ENCODE data around the gene RFFL.

- TF ChIP-seq POLR2A (IDR thresholded peaks at IDR 0.05; ENCODE audit: low read depth, low read length) (no peak), CTCF (conservative IDR thresholded peaks at IDR 0.05; ENCODE audit: low read depth, low read length) (no peak), MXI1 (IDR thresholded peaks at IDR 0.05; ENCODE audit: borderline replicate concordance, low read depth, low read length) (no peak), RAD21 (IDR thresholded peaks at IDR 0.05; ENCODE audit: low read length) (no peak), SMC3 (IDR thresholded peaks at IDR 0.05; ENCODE audit: low read depth, low read length) (no peak), MAZ (IDR thresholded peaks at IDR 0.05; ENCODE audit: borderline replicate concordance, low read depth, low read length) (no peak), USF2 (IDR thresholded peaks at IDR 0.05; ENCODE audit: low read depth, low read length) (no peak), CEBPB (IDR thresholded peaks at IDR 0.05; ENCODE audit: low read depth, low read length) (no peak), ELK1 (IDR thresholded peaks at IDR 0.05; ENCODE audit: borderline replicate concordance, low read depth, low read length) (no peak), RFX5 (IDR thresholded peaks at IDR 0.05; ENCODE audit: low read depth, low read length) (no peak), NFE2L2 (IDR thresholded peaks at IDR 0.05; ENCODE audit: low read depth, low read length) (no peak), FOS (IDR thresholded peaks at IDR 0.05; ENCODE audit: low read depth, low read length) (no peak)
Measured at GRCh38 chr17:35006345-35006744, 57.2 kb downstream of the RFFL start.
